Measurements from ENCODE around the gene EPB41L2. TPM values are rescaled to one million over a fixed set of nuclear protein-coding genes. Genes with fewer than 3 reads are reported as not detected.

EPB41L2 gene
- total RNA-seq, 1 donor from 2014 or later = 314 TPM

GRCh38 chr6:131024565-131024964, 38.5 kb downstream of the EPB41L2 start:
- no peak for DNase-seq (ENCODE audit: low spot score)
- H3K27ac Mint-ChIP-seq (ENCODE audit: unreplicated experiment) = no peak overlapping the region
- H3K9me3 Mint-ChIP-seq (ENCODE audit: unreplicated experiment) = no peaks in the 10 kb centered on the region
- peaks cover 7% of the 10 kb centered on the region for H3K36me3 Mint-ChIP-seq (ENCODE audit: low read depth, unreplicated experiment)
- no peak overlapping the region for H3K4me3 Mint-ChIP-seq (ENCODE audit: unreplicated experiment)
- H3K27me3 Mint-ChIP-seq (ENCODE audit: unreplicated experiment) = no peaks in the 10 kb centered on the region
- H3K4me1 Mint-ChIP-seq (ENCODE audit: unreplicated experiment) = peaks cover 24% of the 10 kb centered on the region
- TF ChIP-seq CTCF (IDR thresholded peaks at IDR 0.05; ENCODE audit: unreplicated experiment) = no peak

- no peak for TF ChIP-seq CTCF (IDR thresholded peaks at IDR 0.05; ENCODE audit: unreplicated experiment)
- no peak for DNase-seq (ENCODE audit: low spot score)
- no peaks in the 10 kb centered on the region for H3K27me3 Mint-ChIP-seq (ENCODE audit: unreplicated experiment)
- H3K36me3 Mint-ChIP-seq (ENCODE audit: low read depth, unreplicated experiment) = peaks cover 7% of the 10 kb centered on the region
- peaks cover 21% of the 10 kb centered on the region for H3K4me1 Mint-ChIP-seq (ENCODE audit: unreplicated experiment)
- no peaks in the 10 kb centered on the region for H3K9me3 Mint-ChIP-seq (ENCODE audit: unreplicated experiment)
- H3K27ac Mint-ChIP-seq (ENCODE audit: unreplicated experiment) = no peak overlapping the region
- H3K4me3 Mint-ChIP-seq (ENCODE audit: unreplicated experiment) = no peak overlapping the region
Measured at GRCh38 chr6:131023834-131024504, 39.1 kb downstream of the EPB41L2 start.

- Mint-ChIP-seq H3K4me1 (ENCODE audit: unreplicated experiment) (peaks cover 18% of the 10 kb centered on the region), H3K27ac (ENCODE audit: unreplicated experiment) (no peak overlapping the region), H3K9me3 (ENCODE audit: unreplicated experiment) (no peaks in the 10 kb centered on the region), H3K4me3 (ENCODE audit: unreplicated experiment) (no peak overlapping the region), H3K36me3 (ENCODE audit: low read depth, unreplicated experiment) (peaks cover 7% of the 10 kb centered on the region), H3K27me3 (ENCODE audit: unreplicated experiment) (no peaks in the 10 kb centered on the region)
- TF ChIP-seq CTCF (IDR thresholded peaks at IDR 0.05; ENCODE audit: unreplicated experiment) = no peak
- no peak for DNase-seq (ENCODE audit: low spot score)
Measured at GRCh38 chr6:131022691-131023090, 40.4 kb downstream of the EPB41L2 start.

- H3K36me3 Mint-ChIP-seq (ENCODE audit: low read depth, unreplicated experiment) = peaks cover 7% of the 10 kb centered on the region
- peaks cover 32% of the 10 kb centered on the region for H3K4me1 Mint-ChIP-seq (ENCODE audit: unreplicated experiment)
- no peak for TF ChIP-seq CTCF (IDR thresholded peaks at IDR 0.05; ENCODE audit: unreplicated experiment)
- no peak for DNase-seq (ENCODE audit: low spot score)
- no peak overlapping the region for H3K4me3 Mint-ChIP-seq (ENCODE audit: unreplicated experiment)
- H3K27me3 Mint-ChIP-seq (ENCODE audit: unreplicated experiment) = peaks cover 2% of the 10 kb centered on the region
- H3K27ac Mint-ChIP-seq (ENCODE audit: unreplicated experiment) = no peak overlapping the region
- no peaks in the 10 kb centered on the region for H3K9me3 Mint-ChIP-seq (ENCODE audit: unreplicated experiment)
Measured at GRCh38 chr6:131017962-131018361, 45.1 kb downstream of the EPB41L2 start.

- TF ChIP-seq CTCF (IDR thresholded peaks at IDR 0.05; ENCODE audit: unreplicated experiment) = no peak
- Mint-ChIP-seq H3K27ac (ENCODE audit: unreplicated experiment) (peak overlapping the region; percentile 8), H3K27me3 (ENCODE audit: unreplicated experiment) (peaks cover 2% of the 10 kb centered on the region), H3K36me3 (ENCODE audit: low read depth, unreplicated experiment) (peaks cover 4% of the 10 kb centered on the region), H3K9me3 (ENCODE audit: unreplicated experiment) (no peaks in the 10 kb centered on the region), H3K4me1 (ENCODE audit: unreplicated experiment) (peaks cover 34% of the 10 kb centered on the region), H3K4me3 (ENCODE audit: unreplicated experiment) (no peak overlapping the region)
- no peak for DNase-seq (ENCODE audit: low spot score)
Measured at GRCh38 chr6:131015630-131016263, 47.3 kb downstream of the EPB41L2 start.

All from endothelial cell (in vitro differentiated cells).